ENCODE measurements around the gene NKAIN4.

- no peak for TF ChIP-seq POLR2A (IDR thresholded peaks at IDR 0.05)
- TF ChIP-seq CTCF (IDR thresholded peaks at IDR 0.05) = no peak
- no peak for TF ChIP-seq POLR2AphosphoS5 (IDR thresholded peaks at IDR 0.05)
These were observed 32.8 kb upstream of the NKAIN4 start for GRCh38 chr20:63286781-63287696.

All from breast epithelium (tissue), 3 donors.